ENCODE results near the gene MUC12. TPM values are rescaled to one million over a fixed set of nuclear protein-coding genes. Genes with fewer than 3 reads are reported as not detected.
"Not testable (repeated sequence)": the region's sequence is repeated elsewhere in the genome, so short reads cannot be mapped to it uniquely, and the experiment has no call there.

The MUC12 gene, protein sequence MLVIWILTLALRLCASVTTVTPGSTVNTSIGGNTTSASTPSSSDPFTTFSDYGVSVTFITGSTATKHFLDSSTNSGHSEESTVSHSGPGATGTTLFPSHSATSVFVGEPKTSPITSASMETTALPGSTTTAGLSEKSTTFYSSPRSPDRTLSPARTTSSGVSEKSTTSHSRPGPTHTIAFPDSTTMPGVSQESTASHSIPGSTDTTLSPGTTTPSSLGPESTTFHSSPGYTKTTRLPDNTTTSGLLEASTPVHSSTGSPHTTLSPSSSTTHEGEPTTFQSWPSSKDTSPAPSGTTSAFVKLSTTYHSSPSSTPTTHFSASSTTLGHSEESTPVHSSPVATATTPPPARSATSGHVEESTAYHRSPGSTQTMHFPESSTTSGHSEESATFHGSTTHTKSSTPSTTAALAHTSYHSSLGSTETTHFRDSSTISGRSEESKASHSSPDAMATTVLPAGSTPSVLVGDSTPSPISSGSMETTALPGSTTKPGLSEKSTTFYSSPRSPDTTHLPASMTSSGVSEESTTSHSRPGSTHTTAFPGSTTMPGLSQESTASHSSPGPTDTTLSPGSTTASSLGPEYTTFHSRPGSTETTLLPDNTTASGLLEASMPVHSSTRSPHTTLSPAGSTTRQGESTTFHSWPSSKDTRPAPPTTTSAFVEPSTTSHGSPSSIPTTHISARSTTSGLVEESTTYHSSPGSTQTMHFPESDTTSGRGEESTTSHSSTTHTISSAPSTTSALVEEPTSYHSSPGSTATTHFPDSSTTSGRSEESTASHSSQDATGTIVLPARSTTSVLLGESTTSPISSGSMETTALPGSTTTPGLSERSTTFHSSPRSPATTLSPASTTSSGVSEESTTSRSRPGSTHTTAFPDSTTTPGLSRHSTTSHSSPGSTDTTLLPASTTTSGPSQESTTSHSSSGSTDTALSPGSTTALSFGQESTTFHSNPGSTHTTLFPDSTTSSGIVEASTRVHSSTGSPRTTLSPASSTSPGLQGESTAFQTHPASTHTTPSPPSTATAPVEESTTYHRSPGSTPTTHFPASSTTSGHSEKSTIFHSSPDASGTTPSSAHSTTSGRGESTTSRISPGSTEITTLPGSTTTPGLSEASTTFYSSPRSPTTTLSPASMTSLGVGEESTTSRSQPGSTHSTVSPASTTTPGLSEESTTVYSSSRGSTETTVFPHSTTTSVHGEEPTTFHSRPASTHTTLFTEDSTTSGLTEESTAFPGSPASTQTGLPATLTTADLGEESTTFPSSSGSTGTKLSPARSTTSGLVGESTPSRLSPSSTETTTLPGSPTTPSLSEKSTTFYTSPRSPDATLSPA (N-terminal part only)
- total RNA-seq, result 0.31 TPM
- polyA plus RNA-seq (ENCODE audit: insufficient read depth in 1 of 8, insufficient read length in 8 of 8, low replicate concordance in 1 of 8), result 1 to 10 TPM in 1 of 8 donors, under 1 TPM in 7; 0.37 to 1.4 (median 0.83) TPM
- long read RNA-seq, donor 1, result 0 reads
- long read RNA-seq, donor 2, result 0 reads
- long read RNA-seq, donor 3, result 0 reads
- long read RNA-seq, donor 4, result 0 reads
- long read RNA-seq, donor 5, partial matches to known transcripts, result 0 of 1 reads
- long read RNA-seq, donor 5, other reads (novel, unspliced or antisense), result 0 of 1 reads
- long read RNA-seq, donor 6, result 0 reads
- long read RNA-seq, donor 7, partial matches to known transcripts, result 0 of 1 reads
- long read RNA-seq, donor 7, other reads (novel, unspliced or antisense), result 0 of 1 reads
- long read RNA-seq, donor 8, result 0 reads
- long read RNA-seq, donor 9, partial matches to known transcripts, result 0 of 1 reads
- long read RNA-seq, donor 9, other reads (novel, unspliced or antisense), result 0 of 1 reads
- long read RNA-seq, donor 10, partial matches to known transcripts, result 0 of 1 reads
- long read RNA-seq, donor 10, other reads (novel, unspliced or antisense), result 0 of 1 reads
- long read RNA-seq, donor 11, result 0 reads

DNA sequence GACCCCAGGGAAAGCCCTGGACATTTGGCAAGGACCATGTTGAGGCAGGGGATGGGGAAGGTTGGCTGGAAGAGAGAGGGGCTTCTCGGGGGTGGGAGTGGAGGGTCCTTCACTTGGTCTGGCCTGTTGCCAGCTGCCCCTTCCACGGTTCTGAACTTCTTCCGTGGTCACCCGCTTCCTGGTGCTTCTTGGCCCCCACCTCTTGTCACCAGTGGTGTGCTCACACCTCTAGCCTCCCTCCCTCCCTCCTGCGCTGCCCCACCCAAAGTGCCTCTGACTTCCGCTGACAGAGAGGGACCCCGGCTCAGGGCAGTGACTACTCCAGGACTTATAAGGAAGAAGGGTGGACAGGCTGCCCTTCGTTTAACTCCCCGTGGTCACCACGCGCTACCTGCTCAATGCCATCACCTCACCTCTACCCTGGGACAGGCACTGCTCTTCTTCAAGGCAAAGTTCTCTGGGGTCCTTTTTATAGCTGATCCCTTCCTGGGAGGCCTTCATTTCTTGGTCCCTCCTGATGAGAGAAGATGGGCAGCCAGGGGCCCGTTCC, at the start of gene MUC12:
MUC12 (plus strand) TSS at position 500 of the 550 bp plus-strand sequence. CDS start 58 bp downstream, outside the sequence.
- peaks cover 17% of the 10 kb centered on the region for H3K4me1 ChIP-seq (ENCODE audit: control insufficient read depth, insufficient read depth, low read length)
- no peak within 1 kb of the TSS for H3K4me3 ChIP-seq (ENCODE audit: low read length)
- peaks cover 76% of the 10 kb centered on the region for H3K27me3 ChIP-seq (ENCODE audit: control insufficient read depth, insufficient read depth, low read length)
- no peak within 1 kb of the TSS for H3K27ac ChIP-seq (ENCODE audit: low read length)
- DNase-seq, result no peak
- no peaks in the 10 kb centered on the region for H3K36me3 ChIP-seq (ENCODE audit: control insufficient read depth, insufficient read depth, low read length)
- H3K9me3 ChIP-seq (replicated peaks; ENCODE audit: control insufficient read depth, low read depth, low read length), result no peaks in the 10 kb centered on the region
- 67% methylated on average over 9 of the region's 12 CpGs for WGBS (ENCODE audit: insufficient coverage)

GRCh38 chr7:100919779-100920437, 49.5 kb upstream of the MUC12 start:
- not testable (repeated sequence) for H3K9me3 ChIP-seq (replicated peaks; ENCODE audit: control insufficient read depth, low read depth, low read length); H3K4me1 ChIP-seq (ENCODE audit: control insufficient read depth, insufficient read depth, low read length); H3K27me3 ChIP-seq (ENCODE audit: control insufficient read depth, insufficient read depth, low read length); H3K36me3 ChIP-seq (ENCODE audit: control insufficient read depth, insufficient read depth, low read length); H3K27ac ChIP-seq (ENCODE audit: low read length); DNase-seq; H3K4me3 ChIP-seq (ENCODE audit: low read length)
- WGBS (ENCODE audit: insufficient coverage), result 79% methylated on average over 6 of the region's 9 CpGs

GRCh38 chr7:100921039-100921438, 48.3 kb upstream of the MUC12 start:
- no peaks in the 10 kb centered on the region for H3K4me1 ChIP-seq (ENCODE audit: control insufficient read depth, insufficient read depth, low read length)
- no peaks in the 10 kb centered on the region for H3K36me3 ChIP-seq (ENCODE audit: control insufficient read depth, insufficient read depth, low read length)
- no peaks in the 10 kb centered on the region for H3K9me3 ChIP-seq (replicated peaks; ENCODE audit: control insufficient read depth, low read depth, low read length)
- no peak for DNase-seq
- no peak overlapping the region for H3K27ac ChIP-seq (ENCODE audit: low read length)
- no peak overlapping the region for H3K4me3 ChIP-seq (ENCODE audit: low read length)
- H3K27me3 ChIP-seq (ENCODE audit: control insufficient read depth, insufficient read depth, low read length), result peaks cover 4% of the 10 kb centered on the region

GRCh38 chr7:100923616-100924015, 45.7 kb upstream of the MUC12 start:
- H3K27me3 ChIP-seq (ENCODE audit: control insufficient read depth, insufficient read depth, low read length); H3K4me1 ChIP-seq (ENCODE audit: control insufficient read depth, insufficient read depth, low read length); H3K4me3 ChIP-seq (ENCODE audit: low read length); H3K36me3 ChIP-seq (ENCODE audit: control insufficient read depth, insufficient read depth, low read length); H3K9me3 ChIP-seq (replicated peaks; ENCODE audit: control insufficient read depth, low read depth, low read length); DNase-seq; H3K27ac ChIP-seq (ENCODE audit: low read length): not testable (repeated sequence)
- WGBS (ENCODE audit: insufficient coverage), result 36% methylated on average over 3 of the region's 4 CpGs

GRCh38 chr7:100929808-100930174, 39.6 kb upstream of the MUC12 start:
- Histone ChIP-seq H3K4me1 (ENCODE audit: control insufficient read depth, insufficient read depth, low read length) (no peaks in the 10 kb centered on the region), H3K4me3 (ENCODE audit: low read length) (no peak overlapping the region), H3K27ac (ENCODE audit: low read length) (no peak overlapping the region), H3K36me3 (ENCODE audit: control insufficient read depth, insufficient read depth, low read length) (no peaks in the 10 kb centered on the region), H3K9me3 (replicated peaks; ENCODE audit: control insufficient read depth, low read depth, low read length) (peaks cover 5% of the 10 kb centered on the region), H3K27me3 (ENCODE audit: control insufficient read depth, insufficient read depth, low read length) (no peaks in the 10 kb centered on the region)
- 71% methylated on average over 1 of the region's 1 CpG for WGBS (ENCODE audit: insufficient coverage)
- DNase-seq, result no peak

DNA sequence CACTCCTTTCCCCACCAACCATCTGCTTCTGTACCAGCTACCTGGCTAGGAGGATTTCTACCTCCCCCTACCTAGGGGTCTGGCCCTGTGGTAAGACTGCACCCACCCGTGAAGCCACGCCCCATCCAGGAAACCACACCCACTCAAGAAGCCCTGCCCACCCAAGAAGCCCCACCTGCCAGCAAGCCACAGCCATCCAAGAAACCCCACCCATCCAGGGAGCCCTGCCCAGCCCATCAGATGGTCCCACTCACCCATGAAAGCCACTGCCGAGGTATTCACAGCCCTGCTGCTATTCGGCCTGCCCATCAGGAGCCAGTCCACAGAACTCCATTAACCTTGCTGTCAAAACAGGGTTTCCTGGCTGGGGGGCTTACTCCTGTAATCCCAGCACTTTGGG, 35.6 kb upstream of the MUC12 start:
- DNase-seq, result no peak
- no peak overlapping the region for H3K4me3 ChIP-seq (ENCODE audit: low read length)
- H3K4me1 ChIP-seq (ENCODE audit: control insufficient read depth, insufficient read depth, low read length), result no peaks in the 10 kb centered on the region
- no peaks in the 10 kb centered on the region for H3K36me3 ChIP-seq (ENCODE audit: control insufficient read depth, insufficient read depth, low read length)
- 48% methylated on average over 2 of the region's 4 CpGs for WGBS (ENCODE audit: insufficient coverage)
- H3K27me3 ChIP-seq (ENCODE audit: control insufficient read depth, insufficient read depth, low read length), result no peaks in the 10 kb centered on the region
- H3K9me3 ChIP-seq (replicated peaks; ENCODE audit: control insufficient read depth, low read depth, low read length), result peaks cover 5% of the 10 kb centered on the region
- no peak overlapping the region for H3K27ac ChIP-seq (ENCODE audit: low read length)

GRCh38 chr7:100935381-100935780, 34.0 kb upstream of the MUC12 start:
- H3K27me3 ChIP-seq (ENCODE audit: control insufficient read depth, insufficient read depth, low read length); H3K9me3 ChIP-seq (replicated peaks; ENCODE audit: control insufficient read depth, low read depth, low read length); H3K4me1 ChIP-seq (ENCODE audit: control insufficient read depth, insufficient read depth, low read length); DNase-seq; H3K4me3 ChIP-seq (ENCODE audit: low read length); H3K36me3 ChIP-seq (ENCODE audit: control insufficient read depth, insufficient read depth, low read length); H3K27ac ChIP-seq (ENCODE audit: low read length): not testable (repeated sequence)
- no CpG with 5 or more reads among the region's 2 CpGs for WGBS (ENCODE audit: insufficient coverage)

DNA sequence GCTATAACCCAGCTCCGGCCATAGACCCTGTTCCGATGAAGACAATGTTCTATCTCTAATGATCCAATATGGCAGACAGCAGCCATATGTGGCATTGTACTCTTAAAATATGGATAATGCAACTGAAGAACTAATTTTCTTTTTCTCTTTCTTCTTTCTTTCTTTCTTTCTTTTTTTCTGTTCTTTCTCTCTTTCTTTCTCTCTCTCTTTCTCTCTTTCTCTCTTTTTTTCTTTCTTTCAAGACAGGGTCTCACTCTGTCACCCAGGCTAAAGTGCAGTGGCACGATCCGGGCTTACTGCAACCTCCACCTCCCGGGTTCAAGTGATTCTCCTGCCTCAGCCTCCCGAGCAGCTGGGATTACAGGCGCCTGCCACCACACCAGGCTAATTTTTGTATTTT, 33.2 kb upstream of the MUC12 start:
- not testable (repeated sequence) for H3K27ac ChIP-seq (ENCODE audit: low read length); H3K27me3 ChIP-seq (ENCODE audit: control insufficient read depth, insufficient read depth, low read length); H3K4me1 ChIP-seq (ENCODE audit: control insufficient read depth, insufficient read depth, low read length); H3K36me3 ChIP-seq (ENCODE audit: control insufficient read depth, insufficient read depth, low read length); H3K9me3 ChIP-seq (replicated peaks; ENCODE audit: control insufficient read depth, low read depth, low read length); DNase-seq; H3K4me3 ChIP-seq (ENCODE audit: low read length)
- 100% methylated on average over 4 of the region's 7 CpGs for WGBS (ENCODE audit: insufficient coverage)

All from muscle of leg (tissue), 16 donors.